ENCODE data around the gene TPH2. TPM values are rescaled to one million over a fixed set of nuclear protein-coding genes. Genes with fewer than 3 reads are reported as not detected.

Gene TPH2
- total RNA-seq, 2 donors from 2014 or later: not detected

- no peak for ATAC-seq (ENCODE audit: insufficient number of reproducible peaks, low FRiP score, low read depth)
- no peak for TF ChIP-seq CTCF (IDR thresholded peaks at IDR 0.05)
- Histone ChIP-seq H3K4me1 (ENCODE audit: control insufficient read depth in 1 of 2, low read depth in 2 of 2) (no peaks in the 10 kb centered on the region), H3K36me3 (no peaks in the 10 kb centered on the region), H3K9me3 (no peaks in the 10 kb centered on the region), H3K27me3 (replicated peaks; ENCODE audit: insufficient read depth) (no peaks in the 10 kb centered on the region), H3K4me3 (no peak overlapping the region), H3K27ac (no peak overlapping the region)
- DNase-seq (ENCODE audit: low spot score): no peak
These were observed 11.0 kb downstream of the TPH2 start for GRCh38 chr12:71949646-71950045.

DNA sequence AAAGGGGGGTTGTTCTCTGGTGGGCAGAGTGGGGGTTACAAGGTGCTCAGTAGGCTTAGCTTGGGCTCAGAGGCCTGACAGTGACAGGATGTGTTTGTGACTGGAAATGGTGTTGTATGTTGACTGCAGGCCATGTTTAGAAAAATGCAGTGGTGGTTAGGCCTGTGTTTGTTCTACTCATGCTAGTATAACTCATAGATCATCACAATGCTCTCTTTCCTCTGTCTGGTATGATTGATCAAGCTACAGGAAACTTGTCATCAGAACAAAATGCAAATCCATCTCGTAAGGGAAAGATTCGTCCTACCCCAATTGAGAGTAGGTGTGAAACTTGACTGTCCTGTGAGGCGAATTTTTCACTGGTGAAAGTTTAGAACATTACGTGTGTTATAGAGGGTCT is 11.8 kb downstream of the TPH2 start:
- ATAC-seq (ENCODE audit: insufficient number of reproducible peaks, low FRiP score, low read depth): no peak
- Histone ChIP-seq H3K4me3 (no peak overlapping the region), H3K4me1 (ENCODE audit: control insufficient read depth in 1 of 2, low read depth in 2 of 2) (no peaks in the 10 kb centered on the region), H3K36me3 (no peaks in the 10 kb centered on the region), H3K9me3 (no peaks in the 10 kb centered on the region), H3K27ac (no peak overlapping the region), H3K27me3 (replicated peaks; ENCODE audit: insufficient read depth) (no peaks in the 10 kb centered on the region)
- no peak for DNase-seq (ENCODE audit: low spot score)
- no peak for TF ChIP-seq CTCF (IDR thresholded peaks at IDR 0.05)

DNA sequence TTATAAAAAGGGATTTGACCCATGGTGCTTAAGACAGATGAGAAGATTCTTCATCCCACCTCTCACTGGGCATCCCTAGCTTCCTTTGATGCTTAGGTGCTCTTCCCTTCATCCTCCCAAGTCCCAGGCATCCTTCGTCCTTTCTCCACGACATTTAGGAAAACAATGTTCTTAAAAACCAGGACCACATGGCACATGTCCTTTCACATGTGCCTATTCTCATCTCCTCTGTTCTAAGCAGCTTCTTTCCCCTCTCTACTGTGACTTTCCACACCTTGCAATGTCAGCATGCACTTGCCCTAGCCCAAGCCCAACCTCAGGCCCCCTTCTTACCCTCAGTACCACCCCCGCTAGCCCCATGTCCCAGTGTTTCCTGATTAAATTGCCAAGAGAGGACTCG is 12.2 kb downstream of the TPH2 start:
- no peak overlapping the region for H3K4me3 ChIP-seq
- TF ChIP-seq CTCF (IDR thresholded peaks at IDR 0.05): no peak
- H3K4me1 ChIP-seq (ENCODE audit: control insufficient read depth in 1 of 2, low read depth in 2 of 2): no peaks in the 10 kb centered on the region
- DNase-seq (ENCODE audit: low spot score): no peak
- H3K9me3 ChIP-seq: no peaks in the 10 kb centered on the region
- no peaks in the 10 kb centered on the region for H3K36me3 ChIP-seq
- ATAC-seq (ENCODE audit: insufficient number of reproducible peaks, low FRiP score, low read depth): no peak
- no peak overlapping the region for H3K27ac ChIP-seq
- H3K27me3 ChIP-seq (replicated peaks; ENCODE audit: insufficient read depth): no peaks in the 10 kb centered on the region

DNA sequence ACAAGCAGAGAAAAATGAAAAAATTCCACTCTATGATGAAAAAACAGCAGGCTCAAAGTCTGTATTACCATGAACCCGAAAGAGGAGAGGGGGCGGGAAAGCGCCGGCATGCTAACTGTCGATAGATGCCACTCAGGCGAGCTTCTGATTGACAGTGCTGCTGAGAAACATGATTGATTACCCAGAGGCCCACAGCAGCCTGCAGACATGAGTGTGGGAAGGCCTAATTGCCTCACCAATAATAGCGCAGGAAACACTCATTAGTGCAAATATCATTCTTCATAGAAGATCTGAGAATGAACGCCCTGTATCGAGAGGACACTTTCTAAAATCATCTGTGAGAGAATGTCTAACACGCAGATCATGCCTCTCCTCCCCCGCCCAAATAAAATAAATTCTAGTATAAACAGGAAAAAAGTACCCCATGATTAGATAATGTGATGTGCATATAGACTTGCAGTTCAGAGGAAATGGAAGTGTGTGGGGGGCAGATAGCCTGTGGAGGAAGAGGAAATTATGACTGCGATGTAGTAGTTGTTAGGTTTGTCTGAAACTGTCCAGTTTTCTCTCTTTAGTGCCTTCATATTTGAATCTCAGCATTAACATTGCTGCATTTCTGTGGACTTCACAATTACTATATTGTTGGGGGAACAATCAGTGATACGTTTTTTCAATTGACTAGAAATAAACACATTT is 15.6 kb downstream of the TPH2 start:
- TF ChIP-seq CTCF (IDR thresholded peaks at IDR 0.05): no peak
- Histone ChIP-seq H3K4me3 (no peak overlapping the region), H3K4me1 (ENCODE audit: control insufficient read depth in 1 of 2, low read depth in 2 of 2) (no peaks in the 10 kb centered on the region), H3K36me3 (no peaks in the 10 kb centered on the region), H3K27ac (no peak overlapping the region), H3K27me3 (replicated peaks; ENCODE audit: insufficient read depth) (no peaks in the 10 kb centered on the region), H3K9me3 (no peaks in the 10 kb centered on the region)
- DNase-seq (ENCODE audit: low spot score) (no peak), ATAC-seq (ENCODE audit: insufficient number of reproducible peaks, low FRiP score, low read depth) (no peak)

DNA sequence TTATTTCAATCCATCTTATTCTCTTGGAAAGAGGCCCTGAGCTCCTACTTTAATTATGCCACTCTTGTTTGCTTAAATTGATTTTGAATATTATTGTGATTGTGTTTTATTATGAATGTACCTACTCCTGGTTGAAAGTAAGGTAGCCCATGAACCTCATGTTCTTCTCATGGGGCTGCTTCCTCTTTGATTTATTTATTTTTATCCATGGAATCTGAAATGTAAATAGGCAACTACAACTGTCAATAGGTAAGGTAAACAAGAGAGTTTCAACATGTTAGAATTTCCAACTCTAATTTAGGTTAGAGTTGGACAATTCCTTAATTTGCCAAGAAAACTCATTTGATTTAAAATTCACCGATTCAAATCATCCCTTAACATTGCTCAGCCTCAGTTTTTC is 16.2 kb downstream of the TPH2 start:
- ATAC-seq (ENCODE audit: insufficient number of reproducible peaks, low FRiP score, low read depth) (no peak), DNase-seq (ENCODE audit: low spot score) (no peak)
- no peak for TF ChIP-seq CTCF (IDR thresholded peaks at IDR 0.05)
- Histone ChIP-seq H3K4me3 (no peak overlapping the region), H3K4me1 (ENCODE audit: control insufficient read depth in 1 of 2, low read depth in 2 of 2) (no peaks in the 10 kb centered on the region), H3K9me3 (no peaks in the 10 kb centered on the region), H3K27ac (no peak overlapping the region), H3K27me3 (replicated peaks; ENCODE audit: insufficient read depth) (no peaks in the 10 kb centered on the region), H3K36me3 (no peaks in the 10 kb centered on the region)
